GM18907 (cell line): ENCODE data around the gene CYP1A1.

ENCODE experiments used
- ATAC-seq: cut with Tn5 transposase; IDR thresholded peaks from one replicate; pipeline ENCODE4 v1.9.1; 2021; ENCODE audit warnings: mild to moderate bottlenecking, moderate library complexity; ENCODE audit not compliant: unreplicated experiment

CYP1A1 gene

GRCh38 chr15:74725225-74725774 lies at the start of gene CYP1A1:
Gene CYP1A1, minus strand, starts transcription at chr15:74725528. Its CDS starts 2,431 bp downstream, at chr15:74723097.
- no peak for ATAC-seq

GRCh38 chr15:74773731-74774252 lies 48.5 kb upstream of the CYP1A1 start:
- no peak for ATAC-seq

- ATAC-seq = no peak
Observed at GRCh38 chr15:74773329-74773728, 48.0 kb upstream of the CYP1A1 start.

- no peak for ATAC-seq
Observed at GRCh38 chr15:74770211-74770903, 45.0 kb upstream of the CYP1A1 start.

GRCh38 chr15:74769463-74770025 lies 44.2 kb upstream of the CYP1A1 start:
- no peak for ATAC-seq

- no peak for ATAC-seq
Observed at GRCh38 chr15:74768771-74769342, 43.5 kb upstream of the CYP1A1 start.

GRCh38 chr15:74768099-74768770 lies 42.9 kb upstream of the CYP1A1 start:
- no peak for ATAC-seq

GRCh38 chr15:74767167-74768098 lies 42.1 kb upstream of the CYP1A1 start:
- no peak for ATAC-seq

GRCh38 chr15:74763416-74763815 lies 38.1 kb upstream of the CYP1A1 start:
- no peak for ATAC-seq

GRCh38 chr15:74762791-74763150 lies 37.4 kb upstream of the CYP1A1 start:
- no peak for ATAC-seq

- no peak for ATAC-seq
Observed at GRCh38 chr15:74758736-74759135, 33.4 kb upstream of the CYP1A1 start.

- no peak for ATAC-seq
Observed at GRCh38 chr15:74754593-74755215, 29.4 kb upstream of the CYP1A1 start.

GRCh38 chr15:74752531-74752930 lies 27.2 kb upstream of the CYP1A1 start:
- no peak for ATAC-seq

- ATAC-seq = no peak
Observed at GRCh38 chr15:74752011-74752410, 26.7 kb upstream of the CYP1A1 start.

- ATAC-seq = no peak
Observed at GRCh38 chr15:74750751-74751150, 25.4 kb upstream of the CYP1A1 start.

- no peak for ATAC-seq
Observed at GRCh38 chr15:74749832-74750231, 24.5 kb upstream of the CYP1A1 start.

GRCh38 chr15:74748322-74748946 lies 23.1 kb upstream of the CYP1A1 start, which contains the start of gene CYP1A2:
Gene CYP1A2, plus strand, starts transcription at chr15:74748845. Its CDS starts 894 bp downstream, at chr15:74749739.
- ATAC-seq = no peak

- ATAC-seq = no peak
Observed at GRCh38 chr15:74746389-74746788, 21.1 kb upstream of the CYP1A1 start.

- no peak for ATAC-seq
Observed at GRCh38 chr15:74742422-74742821, 17.1 kb upstream of the CYP1A1 start.
